HG02623 (cell line): ENCODE results near the gene KIAA1671.

Experiments
- ATAC-seq: cut with Tn5 transposase; IDR thresholded peaks from one replicate; pipeline ENCODE4 v1.9.1; 2021; ENCODE audit warnings: moderate library complexity; ENCODE audit not compliant: unreplicated experiment

The KIAA1671 gene

DNA sequence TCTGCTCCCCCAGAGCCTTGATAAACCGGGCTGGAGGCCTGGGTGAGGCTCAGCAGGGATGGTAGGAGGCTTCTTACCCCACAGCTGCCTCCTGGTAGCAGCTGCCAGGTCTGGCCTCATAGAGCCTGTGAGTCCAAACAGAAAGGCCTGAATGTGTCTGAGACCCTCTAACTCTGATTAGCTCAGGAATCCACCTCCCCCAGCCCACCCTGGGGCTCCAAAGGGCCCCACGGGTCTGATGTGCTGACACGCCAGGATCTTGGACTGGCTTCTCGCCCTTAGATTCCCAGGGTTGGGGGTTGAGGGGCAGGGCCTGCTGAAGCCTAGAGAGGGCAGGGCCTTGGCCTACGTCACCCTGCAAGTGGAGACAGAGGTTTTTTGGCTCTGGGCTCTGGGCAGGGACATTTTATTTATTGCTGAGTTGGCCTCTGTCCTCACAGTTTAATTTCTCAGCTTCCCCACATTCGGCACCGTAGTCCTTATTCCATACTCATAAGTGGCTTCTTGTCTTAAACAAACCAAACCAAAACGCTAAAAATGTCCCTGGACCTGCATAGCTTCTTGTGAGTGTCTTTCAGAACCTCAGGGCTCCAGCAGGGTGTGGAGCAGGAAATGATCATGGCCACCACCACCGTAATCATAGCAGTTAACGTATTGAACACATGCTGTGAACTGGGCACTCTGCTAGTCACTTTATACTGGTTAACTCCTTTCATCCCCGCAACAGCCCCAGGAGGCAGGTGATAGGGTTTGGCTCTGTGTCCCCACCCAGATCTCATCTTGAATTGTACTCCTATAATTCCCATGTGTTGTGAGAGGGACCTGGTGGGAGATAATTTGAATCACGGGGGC, 25.1 kb downstream of the KIAA1671 start:
- no peak for ATAC-seq

- ATAC-seq: no peak
These were observed 25.8 kb downstream of the KIAA1671 start for GRCh38 chr22:24978308-24978707.

GRCh38 chr22:24981066-24981465, 28.6 kb downstream of the KIAA1671 start:
- no peak for ATAC-seq

GRCh38 chr22:24981656-24982055, 29.1 kb downstream of the KIAA1671 start:
- no peak for ATAC-seq

- no peak for ATAC-seq
These were observed 30.0 kb downstream of the KIAA1671 start for GRCh38 chr22:24982301-24983056.

DNA sequence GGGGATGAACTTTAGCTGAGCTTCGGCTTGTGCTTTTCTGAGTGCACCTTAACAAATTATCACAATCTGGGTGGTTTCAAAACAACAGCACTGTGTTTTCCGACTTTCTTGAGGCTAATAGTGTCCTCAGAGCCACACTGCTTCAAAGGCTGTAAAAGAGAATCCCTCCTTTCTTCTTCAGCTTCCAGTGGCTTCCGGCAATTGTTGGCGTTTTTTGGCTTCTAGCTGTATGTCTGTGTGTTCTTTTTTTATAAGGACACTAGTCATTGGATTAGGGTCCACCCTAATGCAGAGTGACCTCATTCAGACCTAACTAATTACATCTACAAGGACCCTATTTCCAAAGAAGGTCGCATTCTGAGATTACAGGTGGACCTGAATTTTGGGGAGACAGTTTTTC, 30.6 kb downstream of the KIAA1671 start:
- no peak for ATAC-seq

GRCh38 chr22:24984122-24984521, 31.6 kb downstream of the KIAA1671 start:
- ATAC-seq: no peak

- ATAC-seq: no peak
These were observed 33.3 kb downstream of the KIAA1671 start for GRCh38 chr22:24985826-24986214.

DNA sequence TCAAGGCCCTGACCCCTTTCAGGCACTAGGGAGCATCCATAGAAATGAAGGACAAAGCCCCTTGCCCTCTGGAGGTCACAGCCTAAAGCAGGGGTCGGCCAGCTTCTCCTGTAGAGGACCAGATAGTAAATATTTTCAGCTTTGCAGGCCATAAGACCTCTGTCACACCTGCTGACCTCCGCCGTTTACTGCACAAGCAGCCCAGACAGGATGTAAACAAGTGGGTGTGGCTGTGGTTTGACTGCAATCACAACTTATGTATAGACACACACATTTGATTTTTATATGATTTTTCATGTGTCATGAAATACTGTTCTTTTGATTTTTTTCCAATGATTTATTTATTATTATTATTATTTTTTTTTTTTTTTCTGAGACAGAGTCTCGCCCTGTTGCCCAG, 34.3 kb downstream of the KIAA1671 start:
- ATAC-seq: no peak

DNA sequence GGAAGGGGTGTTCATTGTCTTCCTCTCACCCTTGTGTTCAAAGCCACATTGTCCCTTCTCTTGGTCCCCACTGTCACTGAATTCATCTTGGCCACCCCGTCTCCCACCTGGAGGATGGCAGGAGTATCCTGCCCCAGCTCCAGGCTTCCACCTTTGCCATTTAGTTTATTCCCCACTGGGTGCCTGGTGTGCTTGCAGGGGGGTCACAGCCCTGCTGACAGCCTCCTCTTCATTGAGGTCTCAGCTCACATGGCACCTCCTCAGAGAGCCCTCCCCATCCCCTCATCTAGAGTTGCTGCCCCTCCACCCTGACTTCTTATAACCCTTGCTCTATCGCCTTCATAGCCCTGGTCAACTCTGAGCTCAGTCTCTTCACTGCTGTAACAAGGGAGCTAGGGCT, 36.6 kb downstream of the KIAA1671 start:
- no peak for ATAC-seq

DNA sequence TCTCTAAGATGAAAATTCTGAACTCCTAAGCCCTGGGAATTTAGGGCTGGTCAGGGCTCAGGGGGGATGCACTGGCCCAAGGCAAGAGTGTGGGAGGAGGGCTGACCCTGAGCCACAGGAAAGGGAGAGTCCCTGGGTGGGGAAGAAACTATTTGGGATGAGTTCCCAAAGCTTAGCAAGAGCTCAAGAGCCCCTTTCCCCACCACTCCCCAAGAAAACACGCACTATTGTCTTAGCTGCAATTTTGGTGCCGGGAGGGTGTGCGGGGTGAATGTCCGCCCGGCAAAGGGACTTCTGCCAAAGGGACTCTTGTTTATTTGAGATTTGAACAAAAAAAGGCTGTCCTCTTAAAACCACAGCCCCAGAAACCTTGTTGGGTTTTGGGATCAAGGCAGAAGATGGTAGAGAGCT, 37.0 kb downstream of the KIAA1671 start:
- ATAC-seq: no peak

DNA sequence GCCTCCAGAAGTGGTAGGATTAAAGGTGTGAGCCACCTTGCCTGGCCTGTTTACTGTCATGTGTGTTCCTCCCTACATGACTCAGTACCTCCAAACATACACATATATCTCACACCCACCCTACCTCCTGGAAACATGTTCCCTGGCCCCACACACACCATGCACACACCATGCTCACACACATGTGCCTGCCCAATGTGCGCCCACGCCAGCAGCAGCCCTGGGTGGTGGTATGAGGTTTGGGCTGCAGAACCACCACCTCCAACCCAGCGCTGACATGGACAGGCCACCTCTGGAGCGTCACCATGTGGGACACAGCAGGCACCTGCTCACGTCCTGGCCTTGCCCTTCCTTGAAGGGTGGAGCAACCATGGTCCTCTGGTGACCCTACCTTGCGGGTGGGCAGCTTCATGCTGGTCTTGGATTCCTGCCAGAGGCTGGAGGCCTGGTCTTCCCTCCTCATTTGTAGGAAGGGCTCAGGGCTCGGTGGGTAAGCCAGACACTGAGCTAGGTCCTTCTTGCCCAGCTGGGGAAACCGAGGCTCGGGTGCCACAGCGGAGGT, 37.9 kb downstream of the KIAA1671 start:
- no peak for ATAC-seq

- no peak for ATAC-seq
These were observed 40.4 kb downstream of the KIAA1671 start for GRCh38 chr22:24992946-24993345.

- ATAC-seq: no peak
These were observed 41.7 kb downstream of the KIAA1671 start for GRCh38 chr22:24994070-24994763.

GRCh38 chr22:24995649-24996180, 43.2 kb downstream of the KIAA1671 start:
- ATAC-seq: no peak

GRCh38 chr22:24996420-24996952, 44.0 kb downstream of the KIAA1671 start:
- no peak for ATAC-seq

- no peak for ATAC-seq
These were observed 44.5 kb downstream of the KIAA1671 start for GRCh38 chr22:24997023-24997422.

DNA sequence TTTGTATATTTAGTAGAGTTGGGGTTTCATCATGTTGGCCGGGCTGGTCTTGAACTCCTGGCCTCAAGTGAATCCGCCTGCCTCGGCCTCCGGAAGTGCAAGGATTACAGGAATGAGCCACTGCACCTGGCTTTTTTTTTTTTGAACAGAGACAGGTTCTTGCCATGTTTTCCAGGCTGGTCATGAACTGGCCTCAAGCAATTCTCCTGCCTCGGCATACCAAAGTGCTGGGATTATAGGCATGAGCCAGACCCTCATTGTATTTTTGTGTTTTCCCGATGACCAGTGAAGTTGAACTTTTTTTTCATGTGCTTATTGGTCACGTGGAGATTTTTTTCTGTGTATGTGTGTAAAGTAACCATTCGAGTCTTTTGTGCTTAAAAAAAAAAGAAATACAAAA, 48.2 kb downstream of the KIAA1671 start:
- no peak for ATAC-seq

- ATAC-seq: no peak
These were observed 49.9 kb downstream of the KIAA1671 start for GRCh38 chr22:25002241-25002985.

GRCh38 chr22:25006354-25006753, 53.8 kb downstream of the KIAA1671 start:
- no peak for ATAC-seq
